Kidney (tissue), 14 donors: Measurements from ENCODE around the gene TMEM9. TPM values are rescaled to one million over a fixed set of nuclear protein-coding genes. Genes with fewer than 3 reads are reported as not detected.
A peak's percentile ranks its signal among the peaks of the same experiment; 100 is the strongest.

ENCODE experiments used
- DNase-seq, 5 donors: peaks; one replicate each; pipeline ENCODE4 v3.0.0-alpha.2; 2013 to 2020
- FAIRE-seq: peaks from 2 replicates; lab custom pipeline; 2012; peaks lifted over from hg19 to GRCh38; lab: Jason Lieb, UNC
- H3K27ac ChIP-seq, 2 donors: one replicate each; pipeline ENCODE4 v1.7.0; 2013; ENCODE audit warnings: low read depth in 2 of 2, low read length in 2 of 2, inconsistent platforms in 1 of 2
- H3K27me3 ChIP-seq: one replicate; pipeline ENCODE4 v1.7.1; 2013; ENCODE audit warnings: low read length, inconsistent platforms; ENCODE audit not compliant: control insufficient read depth, insufficient read depth
- H3K36me3 ChIP-seq, 3 donors: one replicate each; pipeline versions ENCODE4 v1.7.0 to v1.7.1; 2013; ENCODE audit warnings: low read length in 3 of 3, control low read depth in 1 of 3, inconsistent platforms in 1 of 3; ENCODE audit not compliant: insufficient read depth in 3 of 3, control insufficient read depth in 2 of 3
- H3K4me1 ChIP-seq, 3 donors: one replicate each; pipeline versions ENCODE4 v1.7.0 to v1.7.1; 2013; ENCODE audit warnings: low read length in 3 of 3, inconsistent platforms in 1 of 3, low read depth in 1 of 3; ENCODE audit not compliant: control insufficient read depth in 2 of 3, insufficient read depth in 2 of 3
- H3K4me3 ChIP-seq, 3 donors: one replicate each; pipeline versions ENCODE4 v1.7.0 to v1.8.1; 2013; ENCODE audit warnings: low read length in 3 of 3, control low read depth in 1 of 3, inconsistent platforms in 1 of 3
- H3K9ac ChIP-seq, 3 donors: one replicate each; pipeline versions ENCODE4 v1.7.0 to v1.7.1; 2013; ENCODE audit warnings: low read length in 3 of 3, control low read depth in 1 of 3, inconsistent platforms in 1 of 3
- H3K9me3 ChIP-seq, 3 donors: one replicate each; pipeline versions ENCODE4 v1.7.0 to v1.7.1; 2013; ENCODE audit warnings: low read length in 3 of 3, control low read depth in 1 of 3, inconsistent platforms in 1 of 3; ENCODE audit not compliant: control insufficient read depth in 2 of 3, insufficient read depth in 1 of 3
- CTCF ChIP-seq: IDR thresholded peaks from 3 replicates; pipeline ENCODE4 v1.5.1; 2012; ENCODE audit warnings: mild to moderate bottlenecking, moderate library complexity, borderline replicate concordance; ENCODE audit not compliant: insufficient read depth; ENCODE audit errors: extremely low read depth
- intact Hi-C: fragments of 100-400 bp; cut with DNase I; formaldehyde crosslinking; loops from one replicate; pipeline ENCODE4 v1.11.1; 2022
- polyA plus RNA-seq: library from polyadenylated mRNA; stranded (reverse); fragments of 350-450 nt; fragmentation: Illumina TruSeq; extraction: RNeasy Lipid Tissue Mini Kit (QIAGEN cat#74804); gene quantifications from one replicate; pipeline ENCODE4 v1.2.3, GENCODE V29; 2014; ENCODE audit warnings: low read depth, low replicate concordance; ENCODE audit not compliant: insufficient read depth
- total RNA-seq: library from RNA; stranded (reverse); fragmentation: NEBNext Ultra II Directional; extraction: Animal tissue kit (Norgen Biotek cat#: 25700); gene quantifications from one replicate; pipeline ENCODE4 v1.2.1, GENCODE V29; 2021
- donor health status: control.
- donor health status: control.
- donor health status: control.
- donor health status: control.
- donor health status: control.
- donor health status: DM: yes; HTN: yes; CAD: no.
- donor health status: Normal renal cell carcinoma (clear cell type).

TMEM9 gene
- total and polyA plus RNA-seq, 2 donors from 2014 or later, result 81.9 to 166 TPM

- Histone ChIP-seq H3K36me3 (peaks cover 0 to 40% (median 26%) of the 10 kb centered on the region in 3 donors), H3K4me1 (no peaks in the 10 kb centered on the region), H3K9ac (no peak overlapping the region), H3K27me3 (no peaks in the 10 kb centered on the region), H3K27ac (no peak overlapping the region), H3K9me3 (no peaks in the 10 kb centered on the region), H3K4me3 (no peak overlapping the region)
- intact Hi-C loops, result no loop called here
- DNase-seq, result peak in 1 of 5 donors; percentile 42
- no peak for FAIRE-seq
- TF ChIP-seq CTCF, result no peak
Measured at GRCh38 chr1:201138311-201138840, 15.9 kb downstream of the TMEM9 start.

- intact Hi-C loops, result no loop called here
- no peak for TF ChIP-seq CTCF
- no peaks in the 10 kb centered on the region for H3K9me3 ChIP-seq
- no peak overlapping the region for H3K27ac ChIP-seq
- DNase-seq, result peak in 1 of 5 donors; percentile 83
- no peak overlapping the region for H3K4me3 ChIP-seq
- no peak for FAIRE-seq
- no peaks in the 10 kb centered on the region for H3K4me1 ChIP-seq
- no peak overlapping the region for H3K9ac ChIP-seq
- H3K27me3 ChIP-seq, result no peaks in the 10 kb centered on the region
- H3K36me3 ChIP-seq, result peaks cover 0 to 34% (median 25%) of the 10 kb centered on the region in 3 donors
Measured at GRCh38 chr1:201137579-201138310, 16.5 kb downstream of the TMEM9 start.

DNA sequence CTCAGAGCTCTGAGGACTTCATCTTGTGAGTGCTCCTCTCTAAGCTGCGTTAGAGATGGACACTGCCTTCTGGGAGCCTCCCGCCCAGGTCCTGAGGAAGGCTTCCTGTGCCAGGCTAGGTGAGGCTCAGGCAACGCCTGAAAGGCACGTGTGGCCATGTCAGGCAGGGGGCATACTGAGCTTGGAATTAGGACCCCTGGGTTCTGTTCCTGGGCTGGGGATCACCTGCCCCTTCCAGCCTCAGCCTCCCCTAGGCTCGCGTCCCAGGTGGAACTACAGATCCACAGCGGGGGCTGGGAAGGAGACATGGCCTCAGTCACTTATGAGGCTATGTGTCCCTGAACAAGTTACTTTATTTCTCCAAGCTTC lies 17.3 kb downstream of the TMEM9 start:
- no peak overlapping the region for H3K9ac ChIP-seq
- FAIRE-seq (no peak), DNase-seq (peak in 1 of 5 donors; percentile 52)
- intact Hi-C loops, result no loop called here
- no peaks in the 10 kb centered on the region for H3K27me3 ChIP-seq
- no peaks in the 10 kb centered on the region for H3K4me1 ChIP-seq
- no peak for TF ChIP-seq CTCF
- H3K4me3 ChIP-seq, result no peak overlapping the region
- H3K9me3 ChIP-seq, result no peaks in the 10 kb centered on the region
- peaks cover 0 to 27% (median 19%) of the 10 kb centered on the region in 3 donors for H3K36me3 ChIP-seq
- no peak overlapping the region for H3K27ac ChIP-seq
